HG03064 (cell line): ENCODE measurements around the gene BRI3.

Experiments used
- ATAC-seq: cut with Tn5 transposase; IDR thresholded peaks from one replicate; pipeline ENCODE4 v1.9.1; 2021; ENCODE audit warnings: low read depth; ENCODE audit not compliant: unreplicated experiment

The BRI3 gene

GRCh38 chr7:98335411-98335977 lies 54.0 kb downstream of the BRI3 start:
- ATAC-seq: no peak

- no peak for ATAC-seq
Measured at GRCh38 chr7:98338441-98338840, 57.0 kb downstream of the BRI3 start.

DNA sequence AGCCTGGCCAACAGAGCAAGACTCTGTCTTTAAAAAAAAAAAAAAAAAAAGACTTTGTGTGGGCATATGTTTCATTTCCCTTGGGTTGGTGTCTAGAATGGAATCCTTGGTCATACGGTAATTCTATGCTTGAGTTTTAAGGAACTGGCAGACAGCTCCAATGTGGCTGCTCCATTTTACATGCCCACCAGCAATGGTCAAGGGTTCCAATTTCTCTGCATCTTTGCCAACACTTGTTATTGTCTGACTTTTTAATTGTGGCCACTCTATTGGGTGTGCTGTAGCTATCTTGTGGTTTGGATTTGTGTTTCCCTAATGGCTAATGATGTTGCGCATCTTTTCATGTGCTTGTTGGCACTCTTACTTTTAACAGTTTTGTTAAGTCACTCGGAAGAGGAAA lies 57.6 kb downstream of the BRI3 start:
- no peak for ATAC-seq

- no peak for ATAC-seq
Measured at GRCh38 chr7:98341106-98341505, 59.6 kb downstream of the BRI3 start.
